Astrocyte (in vitro differentiated cells and primary cell): ENCODE results near the gene MAEA.

Experiments used
- CTCF ChIP-seq: IDR thresholded peaks from 2 replicates; pipeline ENCODE4 v1.5.1; 2011; ENCODE audit warnings: low read depth, mild to moderate bottlenecking, inconsistent platforms, low read length, moderate library complexity; ENCODE audit not compliant: insufficient read depth
- EZH2 ChIP-seq: IDR thresholded peaks from 2 replicates; pipeline ENCODE4 v1.6.1; 2012; ENCODE audit warnings: mild to moderate bottlenecking, low read length, inconsistent platforms; ENCODE audit not compliant: insufficient read depth

DNA sequence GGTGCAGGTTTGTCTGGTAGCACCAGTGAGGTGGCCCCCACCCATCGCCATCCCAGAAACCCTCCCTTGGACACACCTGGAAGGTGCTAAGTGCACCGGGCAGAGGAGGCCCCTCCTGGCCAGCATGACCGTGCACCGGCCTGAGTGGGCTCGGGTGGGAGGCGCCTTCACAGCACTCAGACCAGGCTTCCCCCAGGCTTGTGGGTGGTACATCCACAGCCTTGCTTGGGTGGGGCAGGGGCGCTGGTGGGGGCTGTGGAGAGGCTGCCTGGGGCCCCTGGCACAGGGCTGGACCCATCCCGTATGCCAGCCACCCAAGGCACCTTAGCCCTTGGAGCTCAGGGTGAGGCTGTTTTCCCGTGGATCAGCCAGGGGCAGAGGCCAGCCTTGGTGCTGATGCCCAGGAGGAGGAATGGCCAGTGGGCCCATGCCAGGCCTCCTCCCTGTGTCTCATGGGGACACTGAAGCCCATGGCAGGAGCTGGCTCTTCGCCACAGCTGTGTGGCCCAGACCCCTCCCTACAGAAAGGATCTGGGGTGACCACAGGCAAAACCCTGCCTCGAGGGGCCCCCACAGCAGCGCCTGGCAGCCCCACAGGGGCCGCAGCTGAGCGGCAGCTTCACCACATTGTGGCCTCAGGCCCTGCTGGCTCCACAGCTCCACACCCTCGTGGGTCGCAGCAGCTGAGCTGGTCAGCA, 95.1 kb downstream of the MAEA start:
- TF ChIP-seq CTCF (no peak), EZH2 (no peak)
